K562 (cell line): ENCODE results near the gene THYN1. TPM values are rescaled to one million over a fixed set of nuclear protein-coding genes. Genes with fewer than 3 reads are reported as not detected.

Source experiments
- ARID3A ChIP-seq: IDR thresholded peaks from 2 replicates; pipeline ENCODE4 v1.6.1; 2012; ENCODE audit warnings: low read depth, low read length, improper control_type of control experiment, borderline replicate concordance
- CTCF ChIP-seq, 3 experiments: IDR thresholded peaks in 2 of 3; conservative IDR thresholded peaks in 1 of 3; 2 replicates each; pipeline ENCODE4 v1.5.1; 2011 to 2012; ENCODE audit warnings: low read length in 3 of 3, mild to moderate bottlenecking in 3 of 3, control low read depth in 2 of 3, improper control_type of control experiment in 1 of 3, inconsistent platforms in 1 of 3, low read depth in 1 of 3, mixed read lengths in 1 of 3, moderate library complexity in 1 of 3; ENCODE audit not compliant: insufficient read depth in 2 of 3
- FOXA3 ChIP-seq, 2 experiments: fragments of 450-650 bp in 1 of 2; sonication (generic) in 1 of 2; formaldehyde crosslinking; IDR thresholded peaks in 1 of 2; conservative IDR thresholded peaks in 1 of 2; 2 replicates each; pipeline versions ENCODE4 v1.4.0 to v1.8.0; 2020 to 2022; ENCODE audit warnings: mild to moderate bottlenecking in 2 of 2, missing genetic modification reagents in 1 of 2
- GATA2 ChIP-seq: sonication (generic); formaldehyde crosslinking; IDR thresholded peaks from 2 replicates; pipeline ENCODE4 v1.4.0; 2020; ENCODE audit warnings: mild to moderate bottlenecking, missing genetic modification reagents
- NFYB ChIP-seq: IDR thresholded peaks from 2 replicates; pipeline ENCODE4 v1.6.1; 2011; ENCODE audit warnings: mild to moderate bottlenecking, moderate library complexity; ENCODE audit not compliant: insufficient read length; ENCODE audit errors: extremely low read depth
- RAD21 ChIP-seq, 2 experiments: fragments of 250-450 bp in 1 of 2; fragments of 450-650 bp in 1 of 2; sonication (Bioruptor Pico) in 1 of 2; formaldehyde crosslinking in 1 of 2; IDR thresholded peaks in 1 of 2; conservative IDR thresholded peaks in 1 of 2; 2 replicates each; pipeline versions ENCODE4 v1.4.0 to v1.8.0; 2020 to 2022; ENCODE audit warnings: mild to moderate bottlenecking in 2 of 2, moderate library complexity in 1 of 2
- RFX1 ChIP-seq: fragments of 450-650 bp; IDR thresholded peaks from 2 replicates; pipeline ENCODE4 v1.6.1; 2016; ENCODE audit warnings: mild to moderate bottlenecking, moderate library complexity
- RUNX1 ChIP-seq: sonication (generic); IDR thresholded peaks from 2 replicates; pipeline ENCODE4 v1.6.1; 2016; ENCODE audit warnings: antibody characterized with exemption, low read depth
- SMAD3 ChIP-seq: fragments of 450-650 bp; formaldehyde crosslinking; conservative IDR thresholded peaks from 2 replicates; pipeline ENCODE4 v1.4.0; 2020; ENCODE audit warnings: mild to moderate bottlenecking
- TRIM28 ChIP-seq: fragments of 450-650 bp; IDR thresholded peaks from 2 replicates; pipeline ENCODE4 v1.6.1; 2017
- ZNF133 ChIP-seq: fragments of 250-450 bp; sonication (Bioruptor Pico); IDR thresholded peaks from 2 replicates; pipeline ENCODE4 v1.4.0; 2020; ENCODE audit warnings: mild to moderate bottlenecking
- ZNF347 ChIP-seq: fragments of 450-650 bp; formaldehyde crosslinking; IDR thresholded peaks from 2 replicates; pipeline ENCODE4 v1.4.0; 2020; ENCODE audit warnings: low read depth, mild to moderate bottlenecking, moderate library complexity
- polyA plus RNA-seq, 8 experiments: library from polyadenylated mRNA; depleted of rRNA in 4 of 8; stranded (reverse) in 5 of 8; unstranded in 3 of 8; fragments of >200 nt; fragmentation: Nextera tagmentation in 2 of 8; fragmentation: Illumina TruSeq in 1 of 8; extraction: Ambion mirVana in 2 of 8; extraction: Trizol in 1 of 8; gene quantifications; 2 replicates each; pipeline versions ENCODE4 v1.2.1 to v1.2.3, GENCODE V29; 2011 to 2014; ENCODE audit warnings: inconsistent platforms in 1 of 8, missing spikeins in 1 of 8
- total RNA-seq, 7 experiments: library from RNA; depleted of rRNA in 6 of 7; stranded (reverse); fragments of >200 nt in 6 of 7; fragmentation: Illumina TruSeq in 2 of 7; extraction: Trizol in 2 of 7; gene quantifications; 2 replicates each; pipeline versions ENCODE4 v1.2.1 to v1.2.3, GENCODE V29; 2011 to 2021; ENCODE audit warnings: low replicate concordance in 1 of 7
- TF ChIP-seq, protein P1 (sequence below): fragments of 450-650 bp; formaldehyde crosslinking; IDR thresholded peaks from 2 replicates; pipeline ENCODE4 v1.4.0; 2020; ENCODE audit warnings: mild to moderate bottlenecking, moderate library complexity
- TF ChIP-seq, protein P2 (sequence below): sonication (generic); formaldehyde crosslinking; IDR thresholded peaks from 2 replicates; pipeline ENCODE4 v1.8.1; 2023; ENCODE audit warnings: mild to moderate bottlenecking, missing genetic modification reagents

The THYN1 gene
- total and polyA plus RNA-seq, 9 of the 15 experiments (the other 6 are each of a cell fraction or from before 2014, with no cell fraction given), result 54.9 to 279 (median 104) TPM

DNA sequence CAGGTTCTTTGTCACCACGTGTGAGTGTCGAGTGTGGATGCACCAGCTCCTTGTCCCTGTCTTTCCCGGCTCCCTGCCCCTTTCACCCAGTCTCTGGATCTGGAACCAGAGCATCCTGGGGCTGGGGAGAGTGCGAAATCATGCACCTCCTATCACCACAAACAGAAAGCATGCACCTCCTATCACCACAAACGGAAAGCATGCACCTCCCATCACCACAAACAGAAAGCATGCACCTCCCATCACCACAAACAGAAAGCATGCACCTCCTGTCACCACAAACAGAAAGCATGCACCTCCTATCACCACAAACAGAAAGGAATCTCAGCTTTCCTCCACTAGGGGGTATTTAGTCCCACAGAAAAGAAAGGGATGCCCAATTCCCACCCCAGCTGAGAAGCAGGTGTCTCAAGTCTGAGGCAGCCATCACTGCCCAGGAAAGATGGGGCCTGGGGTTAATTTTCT is 17.1 kb upstream of the THYN1 start (continued):
- TF ChIP-seq CTCF (IDR thresholded peaks at IDR 0.05 in 2 of 3, conservative IDR thresholded peaks at IDR 0.05 in 1 of 3; ENCODE audit: insufficient read depth in 2 of 3, low read depth in 1 of 3, low read length in 3 of 3) (peak; percentile 27 to 35 (median 33); a peak in 1 of 6 replicates), ZNF133 (CRISPR knock-in tag) (no peak), RFX1 (no peak), RAD21 (CRISPR knock-in tag; conservative IDR thresholded peaks at IDR 0.05 in 1 of 2, IDR thresholded peaks at IDR 0.05 in 1 of 2) (peak in 1 of 2 experiments; percentile 49; a peak in 2 of 4 replicates), ZNF347 (CRISPR knock-in tag) (no peak), FOXA3 (CRISPR knock-in tag; conservative IDR thresholded peaks at IDR 0.05 in 1 of 2, IDR thresholded peaks at IDR 0.05 in 1 of 2) (no peak), TRIM28 (no peak), GATA2 (CRISPR knock-in tag) (no peak), NFYB (no peak), RUNX1 (no peak), ARID3A (no peak), SMAD3 (no peak)
- TF ChIP-seq, protein P1, sequence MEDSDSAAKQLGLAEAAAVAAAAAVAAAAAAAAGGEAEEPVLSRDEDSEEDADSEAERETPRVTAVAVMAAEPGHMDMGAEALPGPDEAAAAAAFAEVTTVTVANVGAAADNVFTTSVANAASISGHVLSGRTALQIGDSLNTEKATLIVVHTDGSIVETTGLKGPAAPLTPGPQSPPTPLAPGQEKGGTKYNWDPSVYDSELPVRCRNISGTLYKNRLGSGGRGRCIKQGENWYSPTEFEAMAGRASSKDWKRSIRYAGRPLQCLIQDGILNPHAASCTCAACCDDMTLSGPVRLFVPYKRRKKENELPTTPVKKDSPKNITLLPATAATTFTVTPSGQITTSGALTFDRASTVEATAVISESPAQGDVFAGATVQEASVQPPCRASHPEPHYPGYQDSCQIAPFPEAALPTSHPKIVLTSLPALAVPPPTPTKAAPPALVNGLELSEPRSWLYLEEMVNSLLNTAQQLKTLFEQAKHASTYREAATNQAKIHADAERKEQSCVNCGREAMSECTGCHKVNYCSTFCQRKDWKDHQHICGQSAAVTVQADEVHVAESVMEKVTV (CRISPR knock-in tag), result 0 out of 2 replicates have a peak, but pooled peaks have one; percentile 9
- TF ChIP-seq, protein P2, sequence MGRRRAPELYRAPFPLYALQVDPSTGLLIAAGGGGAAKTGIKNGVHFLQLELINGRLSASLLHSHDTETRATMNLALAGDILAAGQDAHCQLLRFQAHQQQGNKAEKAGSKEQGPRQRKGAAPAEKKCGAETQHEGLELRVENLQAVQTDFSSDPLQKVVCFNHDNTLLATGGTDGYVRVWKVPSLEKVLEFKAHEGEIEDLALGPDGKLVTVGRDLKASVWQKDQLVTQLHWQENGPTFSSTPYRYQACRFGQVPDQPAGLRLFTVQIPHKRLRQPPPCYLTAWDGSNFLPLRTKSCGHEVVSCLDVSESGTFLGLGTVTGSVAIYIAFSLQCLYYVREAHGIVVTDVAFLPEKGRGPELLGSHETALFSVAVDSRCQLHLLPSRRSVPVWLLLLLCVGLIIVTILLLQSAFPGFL (CRISPR knock-in tag), result no peak
- TF ChIP-seq, all 486 proteins: peak for 3
